ENCODE data around the gene LMBR1. TPM values are rescaled to one million over a fixed set of nuclear protein-coding genes. Genes with fewer than 3 reads are reported as not detected.
"Not testable (repeated sequence)": the region's sequence is repeated elsewhere in the genome, so short reads cannot be mapped to it uniquely, and the experiment has no call there.

LMBR1 gene
- polyA plus RNA-seq, 3 donors, result 14.8 to 24.4 (median 21.2) TPM

DNA sequence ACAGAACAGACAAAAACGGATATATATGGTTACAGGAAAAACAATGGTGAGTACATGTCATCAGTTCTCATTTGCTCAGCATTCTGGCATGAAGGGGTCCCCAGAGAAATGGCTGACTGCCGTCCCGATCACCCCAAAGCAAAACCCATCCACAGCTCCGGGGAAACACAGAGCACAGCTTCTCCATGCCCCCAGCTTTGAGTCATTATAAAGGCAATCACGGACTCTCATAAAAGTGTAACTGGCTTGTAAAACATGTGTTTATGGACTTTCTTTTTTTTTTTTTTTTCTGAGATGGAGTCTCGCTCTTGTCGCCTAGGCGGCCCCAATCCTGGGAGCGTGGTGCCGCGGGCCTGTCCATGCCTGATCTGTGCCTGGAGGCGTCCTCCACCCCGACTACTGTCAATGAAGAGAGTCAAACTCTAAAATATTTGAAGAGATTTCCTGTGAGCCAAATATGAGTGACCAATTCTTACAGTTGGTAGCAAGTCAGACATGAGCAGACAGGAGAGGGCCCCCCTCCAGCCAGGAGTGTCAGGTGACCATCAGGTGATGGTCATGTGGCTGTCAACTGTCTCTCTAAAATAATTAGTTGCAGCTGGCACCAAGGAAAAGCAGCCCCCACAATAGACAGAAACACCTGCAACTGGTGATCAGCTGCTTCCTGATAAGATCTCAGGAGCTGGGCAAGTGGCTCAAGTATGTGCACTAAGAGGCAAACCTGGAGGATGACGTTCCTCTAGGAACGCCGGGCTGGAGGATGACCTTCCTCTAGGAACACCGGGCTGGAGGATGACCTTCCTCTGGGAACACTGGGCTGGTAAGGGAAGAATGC, 34.8 kb upstream of the LMBR1 start:
- Mint-ChIP-seq H3K27ac (no peak overlapping the region), H3K36me3 (no peaks in the 10 kb centered on the region), H3K4me3 (no peak overlapping the region), H3K27me3 (ENCODE audit: low read depth in 3 of 3) (peaks cover 23 to 58% (median 28%) of the 10 kb centered on the region in 3 donors), H3K4me1 (peaks cover 4% of the 10 kb centered on the region), H3K9me3 (peaks cover 0 to 1% (median 0%) of the 10 kb centered on the region in 7 donors)
- Histone ChIP-seq H3K79me2 (ENCODE audit: insufficient read depth, low read length) (no peaks in the 10 kb centered on the region), H3K9me3 (replicated peaks in 1 of 2; ENCODE audit: control insufficient read depth in 1 of 2, insufficient read depth in 1 of 2, low read length in 2 of 2) (no peaks in the 10 kb centered on the region), H3K36me3 (replicated peaks in 1 of 2; ENCODE audit: control insufficient read depth in 1 of 2, insufficient read depth in 2 of 2, low read length in 2 of 2) (no peaks in the 10 kb centered on the region), H3K4me2 (replicated peaks; ENCODE audit: extremely low read depth, low read length, poor library complexity, severe bottlenecking) (no peak overlapping the region), H3K27me3 (ENCODE audit: control insufficient read depth in 2 of 2, insufficient read depth in 2 of 2, low read length in 2 of 2) (peaks cover 0 to 9% of the 10 kb centered on the region in 2 donors), H3K9ac (ENCODE audit: insufficient read depth, low read length, poor library complexity, severe bottlenecking) (no peak overlapping the region), H2AFZ (ENCODE audit: insufficient read depth, low read depth, low read length, poor library complexity, severe bottlenecking) (no peak overlapping the region), H3K4me1 (ENCODE audit: control insufficient read depth in 1 of 2, insufficient read depth in 2 of 2, low read length in 2 of 2) (no peaks in the 10 kb centered on the region), H3K27ac (ENCODE audit: low read depth in 1 of 2, low read length in 2 of 2) (no peak overlapping the region), H3K4me3 (replicated peaks in 1 of 3; ENCODE audit: low read depth in 2 of 3, low read length in 3 of 3) (no peak overlapping the region), H4K20me1 (ENCODE audit: insufficient read depth, low read length) (no peaks in the 10 kb centered on the region)
- WGBS (ENCODE audit: insufficient coverage), result 89% methylated on average over 5 of the region's 17 CpGs
- TF ChIP-seq, protein P1, sequence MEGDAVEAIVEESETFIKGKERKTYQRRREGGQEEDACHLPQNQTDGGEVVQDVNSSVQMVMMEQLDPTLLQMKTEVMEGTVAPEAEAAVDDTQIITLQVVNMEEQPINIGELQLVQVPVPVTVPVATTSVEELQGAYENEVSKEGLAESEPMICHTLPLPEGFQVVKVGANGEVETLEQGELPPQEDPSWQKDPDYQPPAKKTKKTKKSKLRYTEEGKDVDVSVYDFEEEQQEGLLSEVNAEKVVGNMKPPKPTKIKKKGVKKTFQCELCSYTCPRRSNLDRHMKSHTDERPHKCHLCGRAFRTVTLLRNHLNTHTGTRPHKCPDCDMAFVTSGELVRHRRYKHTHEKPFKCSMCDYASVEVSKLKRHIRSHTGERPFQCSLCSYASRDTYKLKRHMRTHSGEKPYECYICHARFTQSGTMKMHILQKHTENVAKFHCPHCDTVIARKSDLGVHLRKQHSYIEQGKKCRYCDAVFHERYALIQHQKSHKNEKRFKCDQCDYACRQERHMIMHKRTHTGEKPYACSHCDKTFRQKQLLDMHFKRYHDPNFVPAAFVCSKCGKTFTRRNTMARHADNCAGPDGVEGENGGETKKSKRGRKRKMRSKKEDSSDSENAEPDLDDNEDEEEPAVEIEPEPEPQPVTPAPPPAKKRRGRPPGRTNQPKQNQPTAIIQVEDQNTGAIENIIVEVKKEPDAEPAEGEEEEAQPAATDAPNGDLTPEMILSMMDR (IDR thresholded peaks at IDR 0.05), result no peak
- intact Hi-C loops (cut with micrococcal nuclease), result no loop called here
- DNase-seq, result no peak

GRCh38 chr7:156925821-156926220, 32.8 kb upstream of the LMBR1 start:
- H3K4me1 ChIP-seq (ENCODE audit: control insufficient read depth in 1 of 2, insufficient read depth in 2 of 2, low read length in 2 of 2); H3K79me2 ChIP-seq (ENCODE audit: insufficient read depth, low read length); H3K27me3 ChIP-seq (ENCODE audit: control insufficient read depth in 2 of 2, insufficient read depth in 2 of 2, low read length in 2 of 2); DNase-seq; H3K9me3 ChIP-seq (replicated peaks in 1 of 2; ENCODE audit: control insufficient read depth in 1 of 2, insufficient read depth in 1 of 2, low read length in 2 of 2); H3K27ac Mint-ChIP-seq; H3K36me3 Mint-ChIP-seq; H3K4me1 Mint-ChIP-seq; H2AFZ ChIP-seq (ENCODE audit: insufficient read depth, low read depth, low read length, poor library complexity, severe bottlenecking); H4K20me1 ChIP-seq (ENCODE audit: insufficient read depth, low read length); H3K27ac ChIP-seq (ENCODE audit: low read depth in 1 of 2, low read length in 2 of 2); H3K9ac ChIP-seq (ENCODE audit: insufficient read depth, low read length, poor library complexity, severe bottlenecking); H3K9me3 Mint-ChIP-seq; H3K4me3 ChIP-seq (replicated peaks in 1 of 3; ENCODE audit: low read depth in 2 of 3, low read length in 3 of 3); H3K4me3 Mint-ChIP-seq; H3K4me2 ChIP-seq (replicated peaks; ENCODE audit: extremely low read depth, low read length, poor library complexity, severe bottlenecking); H3K36me3 ChIP-seq (replicated peaks in 1 of 2; ENCODE audit: control insufficient read depth in 1 of 2, insufficient read depth in 2 of 2, low read length in 2 of 2); intact Hi-C loops (cut with micrococcal nuclease): not testable (repeated sequence)
- WGBS (ENCODE audit: insufficient coverage), result 89% methylated on average over 11 of the region's 12 CpGs
- peaks cover 22 to 54% (median 27%) of the 10 kb centered on the region in 3 donors for H3K27me3 Mint-ChIP-seq (ENCODE audit: low read depth in 3 of 3)

DNA sequence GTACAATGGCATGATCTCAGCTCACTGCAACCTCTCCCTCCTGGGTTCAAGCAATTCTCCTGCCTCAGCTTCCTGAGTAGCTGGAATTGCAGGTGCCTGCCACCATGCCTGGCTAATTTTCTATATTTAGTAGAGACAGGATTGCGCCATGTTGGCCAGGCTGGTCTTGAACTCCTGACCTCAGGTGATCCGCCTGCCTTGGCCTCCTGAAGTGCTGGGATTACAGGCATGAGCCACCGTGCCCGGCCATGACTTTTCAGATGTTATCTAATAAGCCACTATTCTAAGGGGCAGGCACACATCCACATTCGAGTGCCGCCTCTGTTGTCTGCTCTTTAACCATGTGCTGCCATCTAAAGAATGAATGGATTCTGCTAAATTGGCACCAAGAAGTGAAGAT, 29.3 kb upstream of the LMBR1 start:
- H3K4me1 ChIP-seq (ENCODE audit: control insufficient read depth in 1 of 2, insufficient read depth in 2 of 2, low read length in 2 of 2); H3K36me3 ChIP-seq (replicated peaks in 1 of 2; ENCODE audit: control insufficient read depth in 1 of 2, insufficient read depth in 2 of 2, low read length in 2 of 2); H2AFZ ChIP-seq (ENCODE audit: insufficient read depth, low read depth, low read length, poor library complexity, severe bottlenecking); H3K79me2 ChIP-seq (ENCODE audit: insufficient read depth, low read length); DNase-seq; H3K27ac Mint-ChIP-seq; H3K9ac ChIP-seq (ENCODE audit: insufficient read depth, low read length, poor library complexity, severe bottlenecking); H3K27ac ChIP-seq (ENCODE audit: low read depth in 1 of 2, low read length in 2 of 2); H3K4me3 ChIP-seq (replicated peaks in 1 of 3; ENCODE audit: low read depth in 2 of 3, low read length in 3 of 3); H3K4me1 Mint-ChIP-seq; H3K9me3 Mint-ChIP-seq; H4K20me1 ChIP-seq (ENCODE audit: insufficient read depth, low read length); intact Hi-C loops (cut with micrococcal nuclease); H3K4me2 ChIP-seq (replicated peaks; ENCODE audit: extremely low read depth, low read length, poor library complexity, severe bottlenecking); H3K9me3 ChIP-seq (replicated peaks in 1 of 2; ENCODE audit: control insufficient read depth in 1 of 2, insufficient read depth in 1 of 2, low read length in 2 of 2); H3K36me3 Mint-ChIP-seq; H3K27me3 ChIP-seq (ENCODE audit: control insufficient read depth in 2 of 2, insufficient read depth in 2 of 2, low read length in 2 of 2): not testable (repeated sequence)
- Mint-ChIP-seq H3K4me3 (peak overlapping the region in 1 of 2 donors; percentile 40), H3K27me3 (ENCODE audit: low read depth in 3 of 3) (peaks cover 8 to 41% (median 19%) of the 10 kb centered on the region in 3 donors)
- 85% methylated on average over 6 of the region's 6 CpGs for WGBS (ENCODE audit: insufficient coverage)

All from CD14-positive monocyte (primary cell).